Measurements from ENCODE around the gene TBX10.

The TBX10 gene

GRCh38 chr11:67652965-67653845 lies 13.6 kb upstream of the TBX10 start:
- TF ChIP-seq CTCF (IDR thresholded peaks at IDR 0.05; ENCODE audit: extremely low read depth, missing control alignments): no peak
- DNase-seq (ENCODE audit: low spot score): no peak

- TF ChIP-seq CTCF (IDR thresholded peaks at IDR 0.05; ENCODE audit: extremely low read depth, missing control alignments): no peak
- DNase-seq (ENCODE audit: low spot score): no peak
Observed at GRCh38 chr11:67651976-67652781, 12.6 kb upstream of the TBX10 start.

- no peak for DNase-seq (ENCODE audit: low spot score)
- TF ChIP-seq CTCF (IDR thresholded peaks at IDR 0.05; ENCODE audit: extremely low read depth, missing control alignments): no peak
Observed at GRCh38 chr11:67649634-67650510, 10.3 kb upstream of the TBX10 start.

GRCh38 chr11:67648796-67649613 lies 9.4 kb upstream of the TBX10 start:
- no peak for TF ChIP-seq CTCF (IDR thresholded peaks at IDR 0.05; ENCODE audit: extremely low read depth, missing control alignments)
- no peak for DNase-seq (ENCODE audit: low spot score)

GRCh38 chr11:67648140-67648795 lies 8.7 kb upstream of the TBX10 start:
- TF ChIP-seq CTCF (IDR thresholded peaks at IDR 0.05; ENCODE audit: extremely low read depth, missing control alignments): peak; percentile 56
- peak; percentile 79 for DNase-seq (ENCODE audit: low spot score)

- no peak for TF ChIP-seq CTCF (IDR thresholded peaks at IDR 0.05; ENCODE audit: extremely low read depth, missing control alignments)
- no peak for DNase-seq (ENCODE audit: low spot score)
Observed at GRCh38 chr11:67647471-67647870, 7.9 kb upstream of the TBX10 start.

Data from GM20000 (cell line).